ENCODE data around the gene SMAD3.

The SMAD3 gene

DNA sequence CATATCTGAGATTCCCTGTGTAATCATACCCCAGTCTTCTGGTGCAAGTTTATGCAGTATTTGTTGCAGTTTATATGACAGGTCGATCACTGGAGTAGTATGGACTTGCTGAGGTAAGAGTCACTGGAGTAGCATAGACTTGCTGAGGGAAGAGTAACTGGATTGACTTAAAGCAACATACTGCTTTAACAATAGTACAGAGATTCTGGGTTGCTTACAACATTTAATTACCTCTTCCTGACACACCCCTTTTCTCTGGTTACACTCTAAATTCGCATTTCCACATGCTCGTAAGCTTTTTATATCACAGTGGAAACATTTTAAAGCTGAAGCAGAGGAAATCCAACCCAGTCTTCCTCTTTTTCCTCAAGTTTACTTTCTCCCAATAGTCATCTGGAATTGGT is 177.3 kb downstream of the SMAD3 start:
- DNase-seq (ENCODE audit: low spot score) = no peak
